HG03280 (cell line): Measurements from ENCODE around the gene TRPV6.
A peak's percentile ranks its signal among the peaks of the same experiment; 100 is the strongest.

ENCODE experiments used
- ATAC-seq: cut with Tn5 transposase; IDR thresholded peaks from one replicate; pipeline ENCODE4 v1.9.1; 2021; ENCODE audit warnings: mild to moderate bottlenecking, moderate library complexity; ENCODE audit not compliant: unreplicated experiment

The TRPV6 gene

DNA sequence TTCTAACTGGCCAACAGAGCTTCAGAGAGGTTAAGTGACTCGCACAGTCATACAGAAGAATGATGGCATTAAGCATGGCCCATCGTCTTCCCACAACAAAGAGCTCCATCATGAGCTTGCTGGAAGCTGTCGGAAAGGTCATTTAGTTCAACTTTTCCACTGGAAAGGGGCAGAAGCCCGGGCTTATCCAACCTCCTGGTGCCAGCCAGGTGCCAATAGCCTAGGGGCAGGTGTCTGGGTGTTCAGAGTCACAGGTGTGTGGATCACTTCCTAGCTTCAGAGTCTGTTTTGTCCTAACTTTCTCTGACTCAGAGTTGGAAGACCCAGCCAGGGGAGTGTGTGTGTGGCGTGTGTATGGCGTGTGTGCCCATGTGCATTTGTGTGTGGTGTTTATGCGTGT, 1.3 kb upstream of the TRPV6 start:
- no peak for ATAC-seq

DNA sequence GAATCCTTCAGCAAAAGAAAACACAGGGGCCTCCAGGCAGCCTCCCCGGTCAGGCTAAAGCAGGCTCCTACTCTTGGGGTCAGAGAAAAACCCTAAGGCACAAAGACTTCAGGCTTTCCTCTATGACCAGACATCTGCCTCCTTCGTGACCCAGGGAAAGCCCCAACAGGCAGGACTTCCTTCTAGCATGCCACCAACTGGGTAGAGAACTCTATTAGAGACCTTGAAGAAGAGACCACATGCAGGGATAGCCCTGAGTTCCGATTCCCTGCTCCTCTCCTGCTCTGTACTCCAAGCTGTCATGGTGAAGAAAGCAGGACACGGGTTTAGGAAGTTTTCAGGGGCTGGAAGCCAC, 1.3 kb downstream of the TRPV6 start:
- no peak for ATAC-seq

DNA sequence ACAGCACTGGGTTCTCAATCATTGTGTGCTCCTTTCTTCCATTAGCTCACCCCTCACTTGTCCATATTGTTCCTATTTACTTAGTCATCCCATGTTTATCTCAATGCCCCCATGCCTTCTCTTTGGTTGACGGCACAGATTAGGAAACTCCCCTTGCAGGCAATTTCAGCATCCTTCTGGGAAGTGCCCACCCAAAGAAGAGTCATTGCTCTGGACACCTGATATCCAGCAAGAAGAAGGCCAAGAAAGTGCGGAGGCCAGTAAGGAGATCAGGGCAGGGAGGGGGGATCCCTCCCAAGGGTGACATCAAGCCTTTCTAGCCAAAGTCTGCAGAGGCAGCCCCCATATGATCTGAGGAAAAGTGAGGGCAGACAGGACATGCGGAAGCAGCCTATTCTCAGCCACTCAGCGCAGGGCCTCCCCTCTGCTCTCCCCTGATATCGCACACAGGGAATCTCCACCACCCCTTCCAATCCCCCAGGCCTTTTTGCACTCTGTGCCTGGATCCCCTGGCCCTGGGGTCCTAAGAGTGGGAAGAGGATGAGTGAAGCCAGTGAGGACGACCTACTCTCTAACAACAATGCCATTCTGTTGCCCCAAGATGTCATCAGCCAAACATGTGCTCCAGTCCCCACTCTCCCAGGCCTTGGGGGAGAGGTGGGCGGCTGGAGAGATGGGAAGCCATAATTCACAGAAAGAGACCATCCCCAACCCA, 1.8 kb downstream of the TRPV6 start:
- no peak for ATAC-seq

DNA sequence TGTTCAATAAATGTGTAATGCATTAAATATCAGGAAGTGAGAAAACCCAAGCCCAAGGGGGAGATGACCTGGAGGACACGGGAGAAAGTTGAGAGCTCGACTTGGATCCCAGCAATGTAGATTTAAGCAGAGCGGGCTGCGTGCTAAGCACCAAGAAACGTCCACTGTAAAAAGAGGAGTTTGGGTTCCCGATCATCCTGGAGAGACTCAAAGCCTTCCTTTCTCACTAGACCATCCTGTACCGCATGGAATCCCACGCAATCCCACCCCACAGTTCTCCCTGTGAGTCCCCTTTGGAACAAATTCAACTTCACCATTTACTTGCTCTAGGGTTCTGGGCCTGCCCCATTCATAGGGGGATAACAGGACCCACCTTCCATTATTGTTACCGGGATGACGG, 2.4 kb downstream of the TRPV6 start:
- ATAC-seq: no peak

DNA sequence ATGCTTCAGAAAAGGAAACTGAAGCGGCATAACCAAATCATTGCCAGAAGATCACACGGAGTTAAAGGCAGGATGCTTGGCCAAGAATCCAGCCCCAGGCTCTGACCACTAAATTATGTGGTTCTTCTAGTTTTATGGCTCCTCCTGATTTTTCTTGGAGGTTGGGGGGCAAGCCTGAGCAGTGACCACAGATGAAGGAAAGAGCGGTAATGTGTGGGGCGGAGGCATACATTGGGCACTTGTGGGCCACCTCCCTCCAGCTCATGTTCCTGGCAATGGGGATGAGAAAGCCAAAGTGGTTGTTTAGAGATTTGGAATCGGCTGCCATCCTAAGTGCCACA, 3.2 kb downstream of the TRPV6 start:
- ATAC-seq: no peak

DNA sequence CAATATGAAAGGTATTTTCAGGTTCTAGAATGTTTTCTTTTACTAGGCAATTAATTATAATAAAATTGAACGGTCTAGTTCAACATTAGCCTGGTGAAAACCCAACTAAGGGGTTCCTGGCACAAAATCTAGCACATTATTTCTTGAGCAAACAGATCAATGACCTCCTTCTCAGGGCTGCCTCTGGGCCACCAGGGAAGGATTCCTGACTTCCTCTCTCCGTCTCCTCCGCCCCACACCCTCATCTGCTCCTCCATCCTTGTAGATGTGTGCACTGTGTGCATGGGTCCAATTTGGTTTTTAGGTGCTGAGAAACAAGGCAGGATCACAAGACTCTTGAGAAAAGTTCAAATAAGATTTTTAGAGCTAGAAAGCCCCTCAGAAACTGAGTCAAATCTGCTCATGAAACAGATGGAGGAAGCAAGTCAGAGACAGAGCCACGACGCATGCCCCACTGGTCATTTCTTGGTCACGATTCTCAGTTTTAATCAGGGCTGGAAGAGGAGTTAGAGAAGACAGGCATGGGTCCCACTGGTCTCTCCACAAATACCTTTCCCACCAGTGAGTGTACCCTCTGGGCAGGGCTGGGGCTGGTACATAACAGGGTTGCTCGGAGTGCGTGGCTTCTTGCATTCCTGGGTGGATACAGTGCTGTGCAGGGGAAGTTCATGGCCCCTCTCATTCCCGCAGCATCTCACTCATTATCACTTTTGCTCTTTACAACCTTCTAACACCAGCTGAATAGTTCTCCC, 3.8 kb downstream of the TRPV6 start:
- no peak for ATAC-seq

DNA sequence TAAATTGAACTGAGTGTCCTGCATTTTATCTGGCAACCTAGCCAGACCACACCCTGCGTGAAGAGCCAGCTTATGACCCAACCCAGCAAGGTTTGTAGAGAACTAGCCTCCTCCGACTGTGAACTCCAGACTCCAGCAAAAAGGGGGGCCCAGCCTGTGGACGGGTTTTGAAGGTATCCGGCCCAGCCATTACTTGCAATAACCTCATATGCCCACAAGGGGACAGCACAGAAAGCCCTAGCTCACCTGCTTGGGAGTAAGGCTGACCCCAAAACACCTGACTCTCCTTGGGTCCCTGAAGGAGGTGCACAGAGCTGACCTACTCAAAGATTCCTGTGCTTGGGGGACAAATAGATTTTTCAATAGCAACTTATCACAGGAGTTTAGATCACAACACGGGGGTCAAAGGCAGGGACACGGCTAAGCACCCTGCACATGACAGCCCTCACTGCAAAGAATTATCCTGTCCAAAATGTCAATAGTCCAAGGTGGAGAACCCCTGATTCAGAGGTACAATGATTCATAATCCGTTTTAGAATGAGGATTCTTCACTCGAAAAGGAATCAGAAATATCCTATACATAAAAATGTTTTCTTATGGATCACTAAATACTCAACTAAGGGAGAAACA, 4.6 kb downstream of the TRPV6 start:
- ATAC-seq: peak; percentile 73

DNA sequence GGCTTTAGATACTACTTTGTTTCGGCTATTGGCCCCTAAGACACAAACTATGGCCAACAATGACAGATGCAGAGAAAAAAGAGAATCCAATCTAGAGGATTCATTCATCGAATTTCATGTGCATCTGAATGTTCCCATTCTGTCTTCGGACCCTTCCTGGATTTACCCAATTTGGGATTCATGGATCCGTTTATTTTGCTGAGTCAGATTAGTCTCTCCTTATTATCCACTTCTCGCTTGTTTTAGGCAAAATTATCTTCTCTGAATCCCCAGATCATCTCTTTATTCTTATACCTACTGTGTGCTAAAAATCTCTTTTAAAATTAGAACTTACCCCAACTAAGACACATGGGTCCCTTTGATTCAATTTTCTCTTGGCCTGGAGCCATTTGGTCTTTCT, 6.5 kb downstream of the TRPV6 start:
- no peak for ATAC-seq

DNA sequence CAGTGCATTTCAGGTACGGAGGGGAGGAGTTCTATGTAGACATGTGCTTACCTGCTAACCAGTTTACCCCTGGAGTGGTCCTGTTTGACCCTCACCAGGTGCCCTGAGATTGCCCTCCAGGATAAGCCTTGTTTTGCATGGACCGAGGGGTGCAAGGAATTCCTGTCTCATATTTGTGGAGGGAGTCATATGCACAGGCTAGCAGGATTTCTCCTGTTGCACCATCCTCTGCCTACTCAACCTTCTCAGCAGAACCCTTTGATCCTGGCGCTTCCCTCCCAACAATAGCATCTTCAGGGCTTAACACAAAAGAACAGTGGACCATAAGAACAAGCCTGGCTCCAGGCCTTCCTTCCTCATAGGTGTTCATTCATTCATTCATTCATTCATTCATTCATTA, 7.2 kb downstream of the TRPV6 start:
- ATAC-seq: no peak

DNA sequence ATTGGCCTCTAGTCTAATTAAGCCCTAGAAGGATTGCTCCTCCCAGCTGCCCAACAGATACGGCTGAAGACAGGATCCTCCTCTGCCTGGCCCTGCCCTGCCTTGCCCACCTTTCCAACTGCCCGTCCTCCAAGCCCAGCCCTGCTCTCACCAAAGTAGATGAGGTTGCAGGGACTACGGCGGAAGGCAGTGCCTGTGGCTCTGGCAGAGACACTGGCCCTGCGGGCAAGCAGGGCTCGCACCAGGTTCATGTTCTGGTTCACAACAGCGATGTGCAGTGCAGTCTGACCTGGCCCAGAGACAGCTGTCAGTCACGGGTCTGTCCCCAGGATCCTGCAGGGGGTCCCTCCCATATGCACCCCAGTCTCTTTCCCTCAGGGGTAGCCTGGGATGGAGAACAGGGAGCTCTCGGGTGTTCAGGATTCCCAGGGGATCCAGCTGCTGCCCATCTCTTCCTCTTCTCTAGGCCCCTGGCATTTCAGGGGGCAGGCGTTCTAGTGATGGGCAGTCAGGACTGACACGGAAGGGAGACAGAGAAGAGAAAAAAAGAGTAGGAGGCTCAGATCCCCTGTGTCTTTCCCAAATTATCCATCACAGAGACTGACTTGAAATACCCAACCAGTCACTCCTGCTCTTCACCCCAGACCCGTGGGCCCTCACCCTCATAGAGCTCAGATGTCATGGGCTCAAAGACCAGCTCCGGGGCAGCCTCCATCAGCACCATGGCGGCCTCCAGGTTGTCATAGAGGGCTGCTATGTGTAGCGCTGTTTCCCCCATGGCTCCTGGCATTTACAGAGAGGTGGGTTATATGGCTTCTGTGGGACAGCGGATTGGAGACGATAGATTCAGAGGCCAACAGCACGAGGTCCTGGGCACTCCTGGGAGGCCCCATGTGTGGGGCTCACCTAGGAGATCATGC, 8.3 kb downstream of the TRPV6 start:
- no peak for ATAC-seq

DNA sequence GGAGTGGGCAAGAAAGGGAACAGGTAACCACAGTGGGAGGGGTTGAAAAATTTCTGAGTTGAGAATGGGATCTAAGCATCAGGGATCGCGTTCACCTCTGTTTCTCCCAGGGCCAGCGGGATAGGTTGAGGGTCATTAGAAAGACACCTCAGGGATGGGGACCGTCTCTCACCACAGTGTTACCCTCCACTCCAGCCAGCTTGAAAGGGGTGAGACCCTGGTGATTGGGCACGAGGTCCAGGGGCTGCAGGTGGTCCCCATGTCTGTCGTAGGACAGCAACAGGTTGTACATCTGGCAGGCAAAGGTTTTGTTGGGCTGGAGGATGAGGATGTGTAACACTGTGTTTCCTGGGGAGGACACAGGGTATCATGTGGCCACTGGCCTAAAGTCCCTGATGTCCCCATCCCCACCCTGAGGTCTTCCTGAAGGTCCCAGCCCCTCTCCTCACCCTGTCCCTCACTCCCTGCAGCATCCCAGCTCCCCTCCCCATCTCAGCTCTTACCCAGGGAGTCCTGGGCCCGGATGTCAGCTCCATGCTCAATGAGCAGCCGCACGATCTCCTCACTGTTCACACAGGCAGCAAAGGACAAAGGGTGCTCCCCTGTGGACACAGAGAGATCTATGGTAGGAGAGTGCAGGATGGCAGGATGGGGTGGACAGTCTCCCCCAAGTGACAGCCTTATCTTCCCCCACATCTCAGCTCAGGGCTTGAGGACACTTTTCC, 9.1 kb downstream of the TRPV6 start:
- no peak for ATAC-seq

DNA sequence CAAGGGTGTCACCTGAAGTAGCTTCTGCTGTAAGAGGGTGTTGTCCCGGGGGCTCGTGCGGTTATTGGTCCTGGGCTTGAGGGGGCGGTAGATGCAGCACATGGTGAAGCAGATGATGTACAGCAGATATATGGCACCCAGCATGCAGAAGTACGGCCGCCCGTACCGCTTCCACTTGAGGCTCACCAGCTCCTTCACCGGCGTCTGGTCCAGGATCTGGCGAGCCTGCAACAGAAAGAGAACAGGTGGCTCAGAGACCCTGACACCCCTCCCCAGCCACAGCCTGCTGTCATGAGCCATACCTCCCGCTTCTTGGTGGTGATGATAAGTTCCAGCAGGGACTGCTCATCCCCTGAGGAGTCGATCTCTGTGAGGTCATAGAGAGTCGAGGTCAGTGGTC, 10.1 kb downstream of the TRPV6 start:
- no peak for ATAC-seq

DNA sequence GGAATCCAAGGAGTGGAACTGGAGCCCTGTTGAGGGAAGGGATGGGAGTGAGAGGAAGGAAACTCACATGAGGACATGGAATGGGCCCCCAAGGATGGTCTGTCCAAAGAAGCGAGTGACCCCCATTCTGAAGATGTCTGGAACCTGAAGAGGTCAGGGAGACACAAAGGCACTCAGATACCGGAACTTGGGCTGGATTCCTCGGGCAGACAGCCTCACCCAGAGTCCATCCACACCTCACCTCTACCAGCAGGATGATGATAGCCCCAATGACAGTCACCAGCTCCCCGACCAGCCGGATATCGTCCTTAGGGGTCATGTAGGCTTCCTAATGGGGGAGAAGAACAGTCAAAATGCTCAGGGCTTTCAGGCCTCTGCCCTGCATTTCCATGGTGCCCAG, 10.7 kb downstream of the TRPV6 start:
- ATAC-seq: no peak

DNA sequence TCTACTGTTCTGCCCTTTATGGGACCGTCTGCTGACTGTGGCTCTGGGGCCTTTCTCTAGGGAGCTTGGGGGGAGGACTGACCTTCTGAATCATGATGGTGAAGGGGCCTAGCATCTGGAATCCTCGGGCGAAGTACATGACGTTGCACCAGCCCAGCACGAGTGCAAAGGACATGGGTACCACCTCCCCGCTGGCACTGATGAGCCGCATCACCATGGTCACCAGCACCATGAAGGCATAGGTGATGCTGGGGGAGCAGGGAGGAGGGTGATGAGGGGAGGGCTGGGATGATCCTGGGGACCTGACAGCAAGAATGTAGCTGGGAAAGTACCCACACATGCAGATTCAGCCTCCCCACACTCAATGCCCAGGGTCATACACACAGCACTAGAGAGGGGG, 11.1 kb downstream of the TRPV6 start:
- no peak for ATAC-seq

DNA sequence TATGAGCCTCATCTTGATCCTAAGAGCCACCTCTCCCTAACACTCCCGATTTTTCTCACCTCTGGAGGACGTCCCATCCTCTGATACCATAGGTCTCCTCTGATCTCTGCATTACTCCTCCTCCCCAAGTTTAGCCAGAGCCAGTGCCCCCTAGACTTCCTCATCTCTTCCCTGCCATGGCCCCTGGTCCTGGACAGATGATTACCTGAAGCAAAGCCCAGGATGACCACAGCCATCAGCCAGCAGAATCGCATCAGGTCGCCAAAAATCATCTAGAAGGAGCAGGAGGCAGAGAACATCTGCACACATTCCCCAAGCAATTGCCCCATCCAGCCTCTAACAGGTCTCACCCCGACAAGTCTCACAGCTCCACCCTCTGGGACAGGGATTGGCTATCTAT, 11.7 kb downstream of the TRPV6 start:
- ATAC-seq: no peak

DNA sequence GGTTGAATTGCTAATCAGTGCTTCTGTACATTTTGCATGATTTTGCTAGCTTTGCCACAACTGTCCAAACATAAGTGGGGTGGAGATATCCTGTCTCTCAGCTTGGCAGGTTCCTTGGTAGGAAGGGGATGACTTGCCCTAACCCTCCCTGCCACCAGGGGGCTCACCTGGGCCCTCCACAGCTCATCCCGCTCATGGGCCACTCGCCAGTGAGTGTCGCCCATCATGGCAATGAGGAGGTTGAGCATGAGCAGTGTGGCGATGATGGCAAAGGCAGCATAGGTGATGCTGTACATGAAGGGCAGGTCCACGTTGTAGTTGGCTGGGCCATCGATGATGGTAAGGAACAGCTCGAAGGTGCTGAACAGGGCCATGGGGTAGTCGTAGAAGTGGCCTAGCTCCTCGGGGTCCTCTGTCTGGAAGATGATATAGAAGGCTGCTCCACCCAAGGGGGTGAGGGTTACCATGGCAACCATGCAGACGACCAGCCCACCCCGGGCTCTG, 12.2 kb downstream of the TRPV6 start:
- ATAC-seq: peak; percentile 87

DNA sequence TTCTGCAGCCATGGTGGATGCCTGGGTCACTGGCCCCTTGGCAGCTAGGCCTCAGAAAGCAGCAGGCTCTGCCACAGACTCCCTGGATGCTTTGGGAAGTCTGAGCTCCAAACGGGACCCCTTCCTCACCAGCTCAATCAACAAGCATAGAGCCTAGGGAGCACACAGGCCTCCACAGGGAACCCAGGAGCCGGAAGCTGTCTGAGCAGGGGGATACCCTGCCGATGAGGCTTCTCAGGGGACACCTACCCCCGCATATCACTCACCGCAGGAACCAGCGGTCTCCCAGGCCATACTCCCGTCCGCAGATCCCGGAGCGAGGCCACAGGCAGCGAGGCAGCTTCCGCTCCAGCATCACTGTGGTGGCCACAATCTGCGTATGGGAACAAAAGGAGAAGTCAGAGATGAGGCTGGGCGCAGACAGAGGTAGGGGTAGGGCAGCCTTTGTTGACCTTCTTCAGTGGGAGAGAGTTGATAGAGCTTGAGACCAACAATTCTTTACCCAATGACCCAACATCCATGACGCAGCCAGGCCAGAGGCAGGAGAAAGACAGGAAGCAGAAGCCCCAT, 13.4 kb downstream of the TRPV6 start:
- no peak for ATAC-seq

DNA sequence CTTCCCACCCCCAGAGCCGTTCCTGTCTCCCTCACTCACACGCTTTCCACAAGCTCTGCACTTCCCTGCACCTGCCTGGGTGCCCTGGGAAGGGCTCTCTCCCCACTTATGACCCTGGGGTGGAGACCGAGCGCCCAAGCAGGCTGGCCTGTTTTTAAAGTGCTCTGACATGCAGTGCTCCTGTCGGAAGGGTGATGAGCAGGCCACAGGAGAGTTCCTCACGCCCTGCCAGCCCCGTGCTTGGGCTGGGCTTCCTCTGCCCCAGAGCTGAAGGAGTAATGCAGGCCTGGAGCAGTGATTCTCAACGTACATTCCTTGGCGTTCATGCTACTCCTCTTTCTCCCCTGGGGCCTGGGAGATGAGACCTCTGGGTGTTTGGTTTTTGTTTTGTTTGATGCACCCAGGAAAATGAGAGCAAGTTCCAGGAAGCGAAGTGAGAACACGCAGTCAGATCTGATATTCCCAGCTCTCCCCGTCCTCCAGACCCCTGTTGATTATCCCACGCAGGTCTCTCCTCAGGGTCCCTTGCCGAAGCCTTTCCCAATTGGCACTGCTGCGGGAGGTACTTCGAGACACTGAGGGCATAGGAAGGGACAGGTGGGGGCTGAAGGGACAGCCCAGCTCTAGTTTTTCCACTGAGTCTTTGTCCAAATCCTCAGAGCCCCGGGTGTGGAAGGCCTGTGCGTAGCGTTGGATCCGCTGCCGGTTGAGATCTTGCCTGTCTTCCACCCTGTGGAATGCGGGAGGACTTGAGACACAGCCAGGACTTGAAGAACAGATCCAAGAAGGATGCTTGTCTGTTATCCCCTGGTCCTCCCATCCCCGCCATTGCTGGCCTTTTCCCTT, 14.1 kb downstream of the TRPV6 start:
- no peak for ATAC-seq

DNA sequence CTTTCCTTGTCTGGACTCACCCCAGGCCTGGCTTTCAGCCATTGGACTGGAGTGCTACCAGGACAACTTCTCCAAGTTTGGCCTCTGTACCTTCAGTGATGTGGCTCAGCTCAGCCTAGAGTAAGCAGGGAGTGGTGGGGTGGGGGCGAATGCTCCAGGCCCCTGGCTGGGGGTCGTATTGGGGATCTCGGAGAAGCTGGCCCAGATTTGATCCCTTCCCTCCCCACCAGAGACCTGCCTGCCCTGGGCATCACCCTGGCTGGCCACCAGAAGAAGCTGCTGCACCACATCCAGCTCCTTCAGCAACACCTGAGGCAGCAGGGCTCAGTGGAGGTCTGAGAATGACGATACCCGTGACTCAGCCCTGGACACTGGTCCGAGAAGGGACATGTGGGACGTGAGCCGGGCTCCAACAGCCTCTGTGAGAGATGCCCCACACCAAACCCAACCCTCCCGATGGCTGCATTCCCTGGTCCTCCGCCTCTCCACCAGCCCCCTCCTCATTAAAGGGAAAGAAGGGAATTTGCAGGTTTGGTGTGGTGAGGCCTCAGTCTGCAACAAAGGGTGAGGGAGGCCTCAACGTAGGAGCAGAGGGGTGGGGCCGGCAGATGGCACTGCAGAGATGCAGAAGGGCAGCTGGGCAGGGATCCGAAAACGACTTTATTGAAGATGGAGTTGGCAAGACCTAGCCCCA, 14.8 kb downstream of the TRPV6 start:
- no peak for ATAC-seq
